ENCODE measurements around the gene CDK1. TPM values are rescaled to one million over a fixed set of nuclear protein-coding genes. Genes with fewer than 3 reads are reported as not detected.

Gene CDK1
- total RNA-seq, 2 experiments from 2014 or later, result 0.75 to 1.1 TPM

DNA sequence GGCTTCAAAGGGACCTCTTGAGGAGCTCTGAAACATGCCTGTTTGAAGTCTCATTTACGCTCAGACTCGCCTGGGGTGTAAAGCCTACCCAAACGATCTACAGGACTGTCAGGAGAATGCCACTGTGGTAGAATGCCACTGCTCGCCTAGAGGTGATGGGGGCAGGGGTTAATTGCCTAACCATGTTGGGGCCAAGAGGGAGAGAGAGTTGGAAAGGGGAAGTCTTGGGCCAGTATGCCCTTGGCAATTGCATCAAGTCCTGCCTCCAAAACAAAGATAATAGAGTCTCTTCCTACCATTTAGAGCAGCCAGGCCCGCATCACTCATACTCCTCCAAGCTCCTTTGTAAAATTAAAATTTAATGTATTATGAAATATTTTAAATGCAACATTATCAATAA, 25.2 kb downstream of the CDK1 start:
- POLR2A ChIA-PET, result no interaction called here

GRCh38 chr10:60803865-60804264, 25.6 kb downstream of the CDK1 start:
- ATAC-seq (ENCODE audit: poor library complexity), result no peak
- POLR2A ChIA-PET, result no interaction called here

More for the DNA sequence above, 25.2 kb downstream of the CDK1 start:
- no peaks in the 10 kb centered on the region for H3K36me3 ChIP-seq (ENCODE audit: insufficient read depth, low read length)
- CTCF ChIA-PET, result no interaction called here
- Mint-ChIP-seq H3K27me3 (no peaks in the 10 kb centered on the region), H3K27ac (no peak overlapping the region), H3K4me3 (no peak overlapping the region), H3K4me1 (ENCODE audit: low read depth) (no peaks in the 10 kb centered on the region), H3K9me3 (no peaks in the 10 kb centered on the region), H3K36me3 (ENCODE audit: low read depth) (no peaks in the 10 kb centered on the region)
- H3K27me3 ChIP-seq (ENCODE audit: control insufficient read depth in 1 of 2, insufficient read depth in 2 of 2, low read length in 2 of 2), result no peaks in the 10 kb centered on the region
- ATAC-seq (ENCODE audit: poor library complexity) (no peak), DNase-seq (no peak)
- TF ChIP-seq, protein P1, sequence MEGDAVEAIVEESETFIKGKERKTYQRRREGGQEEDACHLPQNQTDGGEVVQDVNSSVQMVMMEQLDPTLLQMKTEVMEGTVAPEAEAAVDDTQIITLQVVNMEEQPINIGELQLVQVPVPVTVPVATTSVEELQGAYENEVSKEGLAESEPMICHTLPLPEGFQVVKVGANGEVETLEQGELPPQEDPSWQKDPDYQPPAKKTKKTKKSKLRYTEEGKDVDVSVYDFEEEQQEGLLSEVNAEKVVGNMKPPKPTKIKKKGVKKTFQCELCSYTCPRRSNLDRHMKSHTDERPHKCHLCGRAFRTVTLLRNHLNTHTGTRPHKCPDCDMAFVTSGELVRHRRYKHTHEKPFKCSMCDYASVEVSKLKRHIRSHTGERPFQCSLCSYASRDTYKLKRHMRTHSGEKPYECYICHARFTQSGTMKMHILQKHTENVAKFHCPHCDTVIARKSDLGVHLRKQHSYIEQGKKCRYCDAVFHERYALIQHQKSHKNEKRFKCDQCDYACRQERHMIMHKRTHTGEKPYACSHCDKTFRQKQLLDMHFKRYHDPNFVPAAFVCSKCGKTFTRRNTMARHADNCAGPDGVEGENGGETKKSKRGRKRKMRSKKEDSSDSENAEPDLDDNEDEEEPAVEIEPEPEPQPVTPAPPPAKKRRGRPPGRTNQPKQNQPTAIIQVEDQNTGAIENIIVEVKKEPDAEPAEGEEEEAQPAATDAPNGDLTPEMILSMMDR (IDR thresholded peaks at IDR 0.05), result no peak
- H3K4me1 ChIP-seq (ENCODE audit: insufficient read depth, low read length), result no peaks in the 10 kb centered on the region
- intact Hi-C loops (cut with DNase I, micrococcal nuclease), result no loop called here
- no peak overlapping the region for H3K27ac ChIP-seq (ENCODE audit: low read depth in 1 of 2, low read length in 2 of 2)
- no peak overlapping the region for H3K4me3 ChIP-seq (ENCODE audit: low read length)
- H3K9me3 ChIP-seq (ENCODE audit: control insufficient read depth in 1 of 2, insufficient read depth in 1 of 2, low read length in 2 of 2), result no peaks in the 10 kb centered on the region

DNA sequence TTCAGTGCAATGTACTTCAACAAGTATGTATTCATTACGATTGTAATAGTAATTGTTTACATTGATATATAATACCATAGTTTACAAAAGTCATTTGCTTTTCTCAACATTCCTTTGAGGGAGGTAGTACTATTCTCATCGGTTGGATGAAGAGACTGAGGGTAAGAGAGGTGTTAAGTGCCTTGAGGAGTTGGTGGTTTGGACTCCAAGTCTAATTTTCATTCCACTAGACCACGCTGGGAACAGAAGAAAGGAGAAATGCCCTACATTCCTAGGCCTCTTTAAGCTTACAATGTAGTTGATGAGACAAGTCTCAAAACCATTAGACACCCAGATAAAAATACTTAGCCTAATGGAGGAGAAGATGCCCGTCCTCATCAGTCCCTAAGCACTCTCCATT, 28.6 kb downstream of the CDK1 start:
- Mint-ChIP-seq H3K9me3 (no peaks in the 10 kb centered on the region), H3K4me1 (ENCODE audit: low read depth) (no peaks in the 10 kb centered on the region), H3K4me3 (no peak overlapping the region), H3K36me3 (ENCODE audit: low read depth) (no peaks in the 10 kb centered on the region), H3K27ac (no peak overlapping the region), H3K27me3 (no peaks in the 10 kb centered on the region)
- Histone ChIP-seq H3K27me3 (ENCODE audit: control insufficient read depth in 1 of 2, insufficient read depth in 2 of 2, low read length in 2 of 2) (no peaks in the 10 kb centered on the region), H3K9me3 (ENCODE audit: control insufficient read depth in 1 of 2, insufficient read depth in 1 of 2, low read length in 2 of 2) (no peaks in the 10 kb centered on the region), H3K4me3 (ENCODE audit: low read length) (no peak overlapping the region), H3K36me3 (ENCODE audit: insufficient read depth, low read length) (no peaks in the 10 kb centered on the region), H3K4me1 (ENCODE audit: insufficient read depth, low read length) (no peaks in the 10 kb centered on the region), H3K27ac (ENCODE audit: low read depth in 1 of 2, low read length in 2 of 2) (no peak overlapping the region)
- ATAC-seq (ENCODE audit: poor library complexity), result no peak
- no peak for DNase-seq
- TF ChIP-seq, protein P1 (IDR thresholded peaks at IDR 0.05), result no peak
- CTCF ChIA-PET, result no interaction called here
- intact Hi-C loops (cut with DNase I, micrococcal nuclease), result no loop called here
- POLR2A ChIA-PET, result no interaction called here

More at GRCh38 chr10:60803865-60804264, 25.6 kb downstream of the CDK1 start:
- no peaks in the 10 kb centered on the region for H3K36me3 ChIP-seq (ENCODE audit: insufficient read depth, low read length)
- H3K27me3 ChIP-seq (ENCODE audit: control insufficient read depth in 1 of 2, insufficient read depth in 2 of 2, low read length in 2 of 2), result no peaks in the 10 kb centered on the region
- DNase-seq, result no peak
- Mint-ChIP-seq H3K36me3 (ENCODE audit: low read depth) (no peaks in the 10 kb centered on the region), H3K27ac (no peak overlapping the region), H3K4me3 (no peak overlapping the region), H3K27me3 (no peaks in the 10 kb centered on the region), H3K4me1 (ENCODE audit: low read depth) (no peaks in the 10 kb centered on the region), H3K9me3 (no peaks in the 10 kb centered on the region)
- TF ChIP-seq, protein P1 (IDR thresholded peaks at IDR 0.05), result no peak
- no peaks in the 10 kb centered on the region for H3K9me3 ChIP-seq (ENCODE audit: control insufficient read depth in 1 of 2, insufficient read depth in 1 of 2, low read length in 2 of 2)
- no peak overlapping the region for H3K4me3 ChIP-seq (ENCODE audit: low read length)
- intact Hi-C loops (cut with DNase I, micrococcal nuclease), result no loop called here
- CTCF ChIA-PET, result no interaction called here
- no peaks in the 10 kb centered on the region for H3K4me1 ChIP-seq (ENCODE audit: insufficient read depth, low read length)
- H3K27ac ChIP-seq (ENCODE audit: low read depth in 1 of 2, low read length in 2 of 2), result no peak overlapping the region

Measured in CD4-positive, alpha-beta T cell (primary cell).